Bronchial epithelial cell (primary cell): ENCODE data around the gene PHACTR1. TPM values are rescaled to one million over a fixed set of nuclear protein-coding genes. Genes with fewer than 3 reads are reported as not detected.

Experiments
- DNase-seq: peaks from one replicate; pipeline ENCODE4 v3.0.0-alpha.2; 2010; ENCODE audit warnings: low read depth
- FAIRE-seq: peaks from 2 replicates; lab custom pipeline; 2011; peaks lifted over from hg19 to GRCh38; lab: Jason Lieb, UNC
- H3K27me3 ChIP-seq: 2 replicates; pipeline ENCODE4 v1.5.1; 2011; ENCODE audit warnings: low read length; ENCODE audit not compliant: control insufficient read depth, insufficient read depth
- H3K36me3 ChIP-seq: 2 replicates; pipeline ENCODE4 v1.5.1; 2011; ENCODE audit warnings: low read length; ENCODE audit not compliant: control insufficient read depth, insufficient read depth
- H3K4me3 ChIP-seq: 2 replicates; pipeline ENCODE4 v1.5.1; 2011; ENCODE audit warnings: mild to moderate bottlenecking, low read depth, low read length, control low read depth
- total RNA-seq: library from RNA; depleted of rRNA; stranded (reverse); fragments of >200 nt; gene quantifications from 2 replicates; pipeline ENCODE4 v1.2.1, GENCODE V29; 2014
- TF ChIP-seq, protein P1 (sequence below): IDR thresholded peaks from 2 replicates; pipeline ENCODE4 v1.5.1; 2011; ENCODE audit warnings: mild to moderate bottlenecking, moderate library complexity, low read length, control low read depth, inconsistent platforms; ENCODE audit not compliant: insufficient read depth, severe bottlenecking

The PHACTR1 gene
- total RNA-seq, 1 donor from 2014 or later = under 0.01 TPM

- DNase-seq (peak; percentile 12), FAIRE-seq (no peak)
- H3K36me3 ChIP-seq = no peaks in the 10 kb centered on the region
- no peaks in the 10 kb centered on the region for H3K27me3 ChIP-seq
- TF ChIP-seq, protein P1, sequence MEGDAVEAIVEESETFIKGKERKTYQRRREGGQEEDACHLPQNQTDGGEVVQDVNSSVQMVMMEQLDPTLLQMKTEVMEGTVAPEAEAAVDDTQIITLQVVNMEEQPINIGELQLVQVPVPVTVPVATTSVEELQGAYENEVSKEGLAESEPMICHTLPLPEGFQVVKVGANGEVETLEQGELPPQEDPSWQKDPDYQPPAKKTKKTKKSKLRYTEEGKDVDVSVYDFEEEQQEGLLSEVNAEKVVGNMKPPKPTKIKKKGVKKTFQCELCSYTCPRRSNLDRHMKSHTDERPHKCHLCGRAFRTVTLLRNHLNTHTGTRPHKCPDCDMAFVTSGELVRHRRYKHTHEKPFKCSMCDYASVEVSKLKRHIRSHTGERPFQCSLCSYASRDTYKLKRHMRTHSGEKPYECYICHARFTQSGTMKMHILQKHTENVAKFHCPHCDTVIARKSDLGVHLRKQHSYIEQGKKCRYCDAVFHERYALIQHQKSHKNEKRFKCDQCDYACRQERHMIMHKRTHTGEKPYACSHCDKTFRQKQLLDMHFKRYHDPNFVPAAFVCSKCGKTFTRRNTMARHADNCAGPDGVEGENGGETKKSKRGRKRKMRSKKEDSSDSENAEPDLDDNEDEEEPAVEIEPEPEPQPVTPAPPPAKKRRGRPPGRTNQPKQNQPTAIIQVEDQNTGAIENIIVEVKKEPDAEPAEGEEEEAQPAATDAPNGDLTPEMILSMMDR = no peak
- H3K4me3 ChIP-seq = no peak overlapping the region
Observed at GRCh38 chr6:13277231-13277630, 560.7 kb downstream of the PHACTR1 start.

DNA sequence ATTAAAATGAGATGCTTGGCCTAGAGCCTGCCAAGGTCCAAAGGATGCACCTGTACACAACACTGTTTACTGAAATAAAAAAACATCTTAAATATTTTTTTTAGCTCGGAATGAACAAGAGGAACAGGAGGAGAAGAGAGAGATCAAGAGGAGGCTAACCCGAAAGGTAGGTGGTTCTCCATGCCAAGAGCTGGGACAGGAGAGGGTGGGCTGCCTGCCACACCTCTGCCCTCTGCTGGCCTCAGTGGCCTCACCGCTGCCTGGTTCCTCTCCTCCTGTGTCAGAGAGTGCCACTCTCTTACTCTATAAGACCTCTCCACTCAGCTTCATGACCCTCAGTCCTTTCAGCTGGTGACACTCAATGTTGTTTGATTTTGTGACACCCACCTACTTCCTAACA is 561.6 kb downstream of the PHACTR1 start:
- no peaks in the 10 kb centered on the region for H3K36me3 ChIP-seq
- H3K4me3 ChIP-seq = no peak overlapping the region
- no peak for DNase-seq
- FAIRE-seq = no peak
- no peaks in the 10 kb centered on the region for H3K27me3 ChIP-seq
- TF ChIP-seq, protein P1 = peak; percentile 24

DNA sequence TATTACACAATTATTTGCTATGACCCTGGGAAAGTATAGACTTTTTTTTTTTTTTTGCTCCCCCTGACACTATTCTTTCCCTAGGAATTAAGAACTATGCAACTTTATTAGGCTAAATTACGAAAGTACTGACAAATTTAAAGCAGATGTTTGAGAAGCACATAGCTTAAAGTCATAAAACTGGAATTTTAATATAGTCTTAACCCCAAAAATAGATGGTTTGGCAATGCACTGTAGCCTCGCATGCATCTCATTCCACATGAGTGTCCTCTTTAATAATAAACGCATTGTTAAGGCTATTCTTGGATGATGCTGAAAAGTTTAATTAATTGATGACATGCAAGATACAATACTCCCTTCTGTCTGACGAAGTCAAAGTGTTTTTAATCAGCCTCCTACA is 562.4 kb downstream of the PHACTR1 start:
- no peak for DNase-seq
- H3K27me3 ChIP-seq = no peaks in the 10 kb centered on the region
- TF ChIP-seq, protein P1 = no peak
- no peaks in the 10 kb centered on the region for H3K36me3 ChIP-seq
- no peak for FAIRE-seq
- no peak overlapping the region for H3K4me3 ChIP-seq

DNA sequence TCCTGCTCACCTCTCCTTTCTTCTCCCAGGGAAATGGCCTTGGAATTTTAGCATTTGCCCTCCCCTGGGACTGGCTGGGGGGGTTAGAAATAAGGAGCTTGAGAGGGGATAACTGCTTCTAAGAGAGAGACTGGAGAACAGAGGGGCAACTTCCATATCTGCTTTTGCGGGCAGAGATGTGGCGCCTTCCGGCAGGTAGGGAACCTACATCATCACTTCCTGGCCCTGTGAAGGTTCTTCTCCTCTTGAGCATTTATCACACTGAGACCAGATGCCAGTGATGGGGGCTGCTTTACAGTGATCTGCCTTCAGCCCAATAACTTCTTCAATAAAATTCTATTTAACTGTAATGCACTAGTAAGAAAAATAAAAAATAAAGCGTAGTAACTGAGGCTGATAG is 563.7 kb downstream of the PHACTR1 start:
- no peak for DNase-seq
- FAIRE-seq = no peak
- no peaks in the 10 kb centered on the region for H3K27me3 ChIP-seq
- no peak overlapping the region for H3K4me3 ChIP-seq
- H3K36me3 ChIP-seq = no peaks in the 10 kb centered on the region
- TF ChIP-seq, protein P1 = no peak

DNA sequence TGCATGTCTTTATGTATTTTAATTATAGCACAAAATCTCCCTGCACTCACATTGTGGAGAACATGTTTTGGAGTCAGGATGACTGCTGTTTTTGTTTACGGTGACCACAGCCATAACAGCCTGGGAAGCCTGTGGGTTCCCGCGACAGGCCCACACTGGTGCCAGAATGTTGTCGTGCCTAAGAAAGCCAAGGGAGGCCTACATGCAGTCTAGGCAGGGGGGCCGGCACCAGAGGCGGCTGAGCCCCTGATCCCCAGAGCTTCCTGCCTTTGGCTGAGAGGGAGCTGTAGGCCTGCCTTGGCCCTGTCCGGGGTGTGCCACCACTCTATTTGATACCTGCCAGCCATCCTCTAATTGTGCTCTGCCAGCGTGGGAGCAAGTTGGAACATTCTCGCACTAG is 565.1 kb downstream of the PHACTR1 start:
- DNase-seq = no peak
- H3K27me3 ChIP-seq = no peaks in the 10 kb centered on the region
- FAIRE-seq = no peak
- no peaks in the 10 kb centered on the region for H3K36me3 ChIP-seq
- H3K4me3 ChIP-seq = no peak overlapping the region
- TF ChIP-seq, protein P1 = no peak

GRCh38 chr6:13282393-13283069 is 566.0 kb downstream of the PHACTR1 start:
- no peaks in the 10 kb centered on the region for H3K36me3 ChIP-seq
- H3K4me3 ChIP-seq = no peak overlapping the region
- FAIRE-seq = no peak
- no peak for DNase-seq
- TF ChIP-seq, protein P1 = no peak
- H3K27me3 ChIP-seq = no peaks in the 10 kb centered on the region
